H9 (cell line): ENCODE data around the gene LAMP1. TPM values are rescaled to one million over a fixed set of nuclear protein-coding genes. Genes with fewer than 3 reads are reported as not detected.

Experiments used
- DNase-seq: peaks from one replicate; pipeline ENCODE4 v3.0.0-alpha.2; 2017
- H2AFZ ChIP-seq: one replicate; pipeline ENCODE4 v1.6.1; 2013; ENCODE audit warnings: mild to moderate bottlenecking, low read length, control low read depth, moderate library complexity
- H2AK5ac ChIP-seq: 2 replicates; pipeline ENCODE4 v1.6.1; 2013; ENCODE audit warnings: low read length, control low read depth, mixed read lengths; ENCODE audit not compliant: insufficient read length
- H2BK120ac ChIP-seq: one replicate; pipeline ENCODE4 v1.6.1; 2013; ENCODE audit warnings: low read depth, mild to moderate bottlenecking, low read length, control low read depth, inconsistent platforms; ENCODE audit not compliant: poor library complexity, severe bottlenecking
- H2BK12ac ChIP-seq: 2 replicates; pipeline ENCODE4 v1.6.1; 2013; ENCODE audit warnings: low read length, control low read depth, mixed read lengths, low read depth; ENCODE audit not compliant: insufficient read length
- H2BK15ac ChIP-seq: 2 replicates; pipeline ENCODE4 v1.6.1; 2013; ENCODE audit warnings: low read depth, low read length, control low read depth
- H2BK20ac ChIP-seq: one replicate; pipeline ENCODE4 v1.6.1; 2013; ENCODE audit warnings: low read depth, mild to moderate bottlenecking, low read length, control low read depth, inconsistent platforms; ENCODE audit not compliant: poor library complexity, severe bottlenecking
- H2BK5ac ChIP-seq: 2 replicates; pipeline ENCODE4 v1.6.1; 2013; ENCODE audit warnings: low read length, control low read depth, mixed read lengths; ENCODE audit not compliant: insufficient read length
- H3K14ac ChIP-seq: 2 replicates; pipeline ENCODE4 v1.6.1; 2013; ENCODE audit warnings: low read length, control low read depth; ENCODE audit not compliant: insufficient read depth
- H3K18ac ChIP-seq: 2 replicates; pipeline ENCODE4 v1.6.1; 2013; ENCODE audit warnings: low read depth, mild to moderate bottlenecking, mixed read lengths, low read length, control low read depth; ENCODE audit not compliant: insufficient read length
- H3K23ac ChIP-seq: 2 replicates; pipeline ENCODE4 v1.6.1; 2013; ENCODE audit warnings: low read length, control low read depth, mixed read lengths, low read depth; ENCODE audit not compliant: insufficient read length
- H3K23me2 ChIP-seq: 2 replicates; pipeline ENCODE4 v1.6.1; 2013; ENCODE audit warnings: low read depth, mild to moderate bottlenecking, mixed read lengths, low read length, control low read depth; ENCODE audit not compliant: insufficient read length, poor library complexity, severe bottlenecking
- H3K27ac ChIP-seq: 2 replicates; pipeline ENCODE4 v1.5.1; 2013; ENCODE audit warnings: low read length, control low read depth, mixed read lengths, low read depth; ENCODE audit not compliant: insufficient read length
- H3K27me3 ChIP-seq: 2 replicates; pipeline ENCODE4 v1.6.1; 2013; ENCODE audit warnings: low read length, control low read depth, inconsistent platforms; ENCODE audit not compliant: insufficient read depth
- H3K4ac ChIP-seq: 2 replicates; pipeline ENCODE4 v1.6.1; 2013; ENCODE audit warnings: low read depth, mild to moderate bottlenecking, control low read depth, inconsistent platforms, low read length, moderate library complexity
- H3K4me1 ChIP-seq: 2 replicates; pipeline ENCODE4 v1.6.1; 2013; ENCODE audit warnings: low read length, control low read depth, inconsistent platforms; ENCODE audit not compliant: insufficient read depth
- H3K4me2 ChIP-seq: 2 replicates; pipeline ENCODE4 v1.6.1; 2013; ENCODE audit warnings: low read length, control low read depth, mixed read lengths; ENCODE audit not compliant: insufficient read length, insufficient read depth
- H3K56ac ChIP-seq: 2 replicates; pipeline ENCODE4 v1.6.1; 2013; ENCODE audit warnings: low read depth, mild to moderate bottlenecking, mixed read lengths, low read length, control low read depth; ENCODE audit not compliant: insufficient read length
- H3K79me1 ChIP-seq: 2 replicates; pipeline ENCODE4 v1.6.1; 2013; ENCODE audit warnings: low read depth, mild to moderate bottlenecking, moderate library complexity, low read length, control low read depth, inconsistent platforms; ENCODE audit not compliant: insufficient read depth, poor library complexity, severe bottlenecking
- H3K79me2 ChIP-seq: 2 replicates; pipeline ENCODE4 v1.6.1; 2013; ENCODE audit warnings: low read length, control low read depth, inconsistent platforms; ENCODE audit not compliant: insufficient read depth
- H3K9ac ChIP-seq: 2 replicates; pipeline ENCODE4 v1.6.1; 2013; ENCODE audit warnings: low read length, control low read depth, mixed read lengths; ENCODE audit not compliant: insufficient read length; ENCODE audit errors: extremely low read depth
- H3K9me3 ChIP-seq: one replicate; pipeline ENCODE4 v1.6.1; 2013; ENCODE audit warnings: low read depth, low read length, inconsistent platforms; ENCODE audit not compliant: control insufficient read depth
- H3T11ph ChIP-seq: one replicate; pipeline ENCODE4 v1.6.1; 2013; ENCODE audit warnings: mild to moderate bottlenecking, low read length, control low read depth, inconsistent platforms
- H4K20me1 ChIP-seq: one replicate; pipeline ENCODE4 v1.6.1; 2013; ENCODE audit not compliant: control insufficient read depth, insufficient read length, insufficient read depth
- H4K5ac ChIP-seq: 2 replicates; pipeline ENCODE4 v1.6.1; 2013; ENCODE audit warnings: low read depth, mild to moderate bottlenecking, mixed read lengths, low read length, control low read depth; ENCODE audit not compliant: insufficient read length
- H4K8ac ChIP-seq: replicated peaks from 2 replicates; pipeline ENCODE4 v1.6.1; 2013; ENCODE audit warnings: low read length, control low read depth, mixed read lengths, low read depth; ENCODE audit not compliant: insufficient read length
- H4K91ac ChIP-seq: 2 replicates; pipeline ENCODE4 v1.6.1; 2013; ENCODE audit warnings: low read depth, mild to moderate bottlenecking, moderate library complexity, mixed read lengths, low read length, control low read depth; ENCODE audit not compliant: insufficient read length
- H3K27ac Mint-ChIP-seq, 3 experiments: 2 replicates in 2 of 3; 3 replicates in 1 of 3; pipeline ENCODE4 v1.8.0; 2020 to 2021; ENCODE audit warnings: mixed read lengths in 3 of 3, mild to moderate bottlenecking in 1 of 3, moderate library complexity in 1 of 3
- H3K27me3 Mint-ChIP-seq: 2 replicates; pipeline ENCODE4 v1.8.0; 2021; ENCODE audit warnings: low read depth, mild to moderate bottlenecking, moderate library complexity, mixed read lengths
- H3K36me3 Mint-ChIP-seq, 3 experiments: 2 replicates in 2 of 3; 3 replicates in 1 of 3; pipeline ENCODE4 v1.8.0; 2020 to 2021; ENCODE audit warnings: low read depth in 3 of 3, mixed read lengths in 3 of 3; ENCODE audit not compliant: insufficient read depth in 1 of 3
- H3K4me1 Mint-ChIP-seq, 2 experiments: 2 replicates each; pipeline ENCODE4 v1.8.0; 2020; ENCODE audit warnings: mixed read lengths in 2 of 2
- H3K4me3 Mint-ChIP-seq, 2 experiments: 2 replicates in 1 of 2; 3 replicates in 1 of 2; pipeline ENCODE4 v1.8.0; 2020 to 2021; ENCODE audit warnings: mild to moderate bottlenecking in 2 of 2, mixed read lengths in 2 of 2, moderate library complexity in 1 of 2
- H3K9me3 Mint-ChIP-seq, 2 experiments: 2 replicates in 1 of 2; 3 replicates in 1 of 2; pipeline ENCODE4 v1.8.0; 2020; ENCODE audit warnings: mild to moderate bottlenecking in 2 of 2, mixed read lengths in 2 of 2, moderate library complexity in 1 of 2
- CTCF ChIP-seq: fragments of 200-600 bp; sonication (generic); conservative IDR thresholded peaks from 3 replicates; pipeline ENCODE4 v1.8.0; 2021; ENCODE audit warnings: antibody characterized with exemption, mild to moderate bottlenecking
- WGBS: extraction: QIAGEN DNeasy Blood & Tissue Kit; methylation state at CpG from one replicate; pipeline ENCODE4 v1.1.7; 2013; ENCODE audit warnings: missing lambda C conversion rate, low lambda C conversion rate, mixed read lengths; ENCODE audit not compliant: insufficient read length; ENCODE audit errors: extremely low coverage; 5-methylcytosine and 5-hydroxymethylcytosine counted together
- long read RNA-seq: library from polyadenylated mRNA; unstranded; transcript quantifications from one replicate; pipeline ENCODE4 v2.0.0, GENCODE V29; 2020
- total RNA-seq: library from RNA; stranded (reverse); gene quantifications from 2 replicates; pipeline ENCODE4 v1.2.1, GENCODE V29; 2021

The LAMP1 gene
- 131 and 139 TPM in 2 replicates for total RNA-seq
- long read RNA-seq, transcript LAMP1-201 (9 exons, 2,699 nt): major isoform, 10 of 15 reads
- long read RNA-seq, partial matches to known transcripts: 3 of 15 reads
- long read RNA-seq, other reads (novel, unspliced or antisense): 2 of 15 reads

GRCh38 chr13:113296823-113297369 lies at the start of gene LAMP1:
LAMP1 (plus strand) TSS chr13:113297239; CDS start chr13:113297435, 196 bp downstream.
- Histone ChIP-seq H3K18ac (peak within 1 kb of the TSS; percentile 85), H4K91ac (no peak within 1 kb of the TSS), H3K9me3 (no peaks in the 10 kb centered on the region), H4K20me1 (no peaks in the 10 kb centered on the region), H3K27ac (no peak within 1 kb of the TSS), H4K8ac (peak within 1 kb of the TSS; percentile 87), H3K14ac (peak within 1 kb of the TSS; percentile 66), H3K27me3 (no peaks in the 10 kb centered on the region), H3K9ac (peak within 1 kb of the TSS; percentile 95), H2AK5ac (no peak within 1 kb of the TSS), H3T11ph (no peak within 1 kb of the TSS), H2BK12ac (no peak within 1 kb of the TSS), H2AFZ (no peak within 1 kb of the TSS), H3K79me1 (peaks cover 3% of the 10 kb centered on the region), H3K79me2 (peaks cover 20% of the 10 kb centered on the region; the same call in 1 of the 2 replicates), H3K4ac (no peak within 1 kb of the TSS), H2BK20ac (no peak within 1 kb of the TSS), H2BK5ac (no peak within 1 kb of the TSS), H2BK120ac (no peak within 1 kb of the TSS), H4K5ac (peak within 1 kb of the TSS; percentile 82), H3K23me2 (peaks cover 12% of the 10 kb centered on the region), H3K4me2 (peak within 1 kb of the TSS; percentile 82), H2BK15ac (no peak within 1 kb of the TSS), H3K23ac (no peak within 1 kb of the TSS), H3K4me1 (peaks cover 3% of the 10 kb centered on the region; the same call in 1 of the 2 replicates), H3K56ac (no peak within 1 kb of the TSS)
- no CpG with 5 or more reads among the region's 74 CpGs for WGBS
- H3K27me3 Mint-ChIP-seq: peaks cover 18% of the 10 kb centered on the region
- peaks cover 22 to 25% of the 10 kb centered on the region in 2 experiments for H3K4me1 Mint-ChIP-seq
- peaks cover 0 to 5% of the 10 kb centered on the region in 2 experiments; a peak in 2 of 5 replicates for H3K9me3 Mint-ChIP-seq
- H3K27ac Mint-ChIP-seq: peak within 1 kb of the TSS; percentile 97 to 99 (median 97)
- no peak for TF ChIP-seq CTCF
- peak within 1 kb of the TSS; percentile 91 to 96 for H3K4me3 Mint-ChIP-seq
- DNase-seq: peak; percentile 98
- peaks cover 0 to 1% (median 0%) of the 10 kb centered on the region in 3 experiments; a peak in 2 of 7 replicates for H3K36me3 Mint-ChIP-seq
